Upper lobe of left lung (tissue), 4 donors: Measurements from ENCODE around the gene CENPU.
"Not testable (repeated sequence)": the region's sequence is repeated elsewhere in the genome, so short reads cannot be mapped to it uniquely, and the experiment has no call there.

ENCODE experiments used
- CTCF ChIP-seq, 6 experiments: fragments of 450-650 bp in 4 of 6; fragments of 200-600 bp in 2 of 6; sonication (generic) in 2 of 6; IDR thresholded peaks; one replicate each; pipeline ENCODE4 v1.5.1; 2016 to 2019; ENCODE audit warnings: antibody characterized with exemption in 6 of 6
- EP300 ChIP-seq, 4 donors: sonication (generic); formaldehyde crosslinking; IDR thresholded peaks; one replicate each; pipeline ENCODE4 v1.5.1; 2017; ENCODE audit warnings: antibody characterized with exemption in 4 of 4, control low read depth in 2 of 4
- POLR2A ChIP-seq, 4 donors: fragments of 450-650 bp; IDR thresholded peaks; one replicate each; pipeline ENCODE4 v1.5.1; 2016 to 2017; ENCODE audit warnings: antibody characterized with exemption in 4 of 4, mild to moderate bottlenecking in 2 of 4
- POLR2AphosphoS5 ChIP-seq, 2 donors: sonication (generic); formaldehyde crosslinking; IDR thresholded peaks; one replicate each; pipeline ENCODE4 v1.5.1; 2017; ENCODE audit warnings: antibody characterized with exemption in 2 of 2

GRCh38 chr4:184739575-184739974, 5.7 kb upstream of the CENPU start:
- TF ChIP-seq CTCF, POLR2AphosphoS5, POLR2A, EP300 (IDR thresholded peaks at IDR 0.05): not testable (repeated sequence)
